SK-N-MC (cell line): ENCODE results near the gene SEL1L2.

Source experiments
- DNase-seq: peaks from one replicate; pipeline ENCODE4 v3.0.0-alpha.2; 2011; ENCODE audit warnings: low read depth, low spot score
- H3K27ac ChIP-seq: fragments of 200-600 bp; sonication (generic); 2 replicates; pipeline ENCODE4 v1.5.1; 2016; ENCODE audit warnings: mixed run types
- H3K36me3 ChIP-seq: fragments of 200-600 bp; sonication (generic); 2 replicates; pipeline ENCODE4 v1.6.1; 2017; ENCODE audit warnings: antibody characterized with exemption, low read length, mixed read lengths; ENCODE audit not compliant: insufficient read depth
- H3K4me3 ChIP-seq: fragments of 200-600 bp; sonication (generic); 2 replicates; pipeline ENCODE4 v1.5.1; 2016
- H3K9ac ChIP-seq: fragments of 200-600 bp; sonication (generic); 2 replicates; pipeline ENCODE4 v1.8.0; 2017; ENCODE audit warnings: mixed run types, mixed read lengths; ENCODE audit not compliant: insufficient read length
- H3K9me3 ChIP-seq: fragments of 200-600 bp; sonication (generic); 2 replicates; pipeline ENCODE4 v1.6.1; 2017; ENCODE audit warnings: low read depth, mild to moderate bottlenecking, antibody characterized with exemption, low read length, moderate library complexity, mixed read lengths
- EZH2 ChIP-seq: fragments of 200-600 bp; sonication (generic); IDR thresholded peaks from one replicate; pipeline ENCODE4 v1.6.1; 2017; ENCODE audit warnings: antibody characterized with exemption
- FOXP2 ChIP-seq: optimal IDR thresholded peaks from 2 replicates; pipeline ENCODE3; 2011; ENCODE audit warnings: mild to moderate bottlenecking, moderate library complexity; ENCODE audit not compliant: insufficient read depth; ENCODE audit errors: extremely low read length, control extremely low read depth
- POLR2AphosphoS5 ChIP-seq: IDR thresholded peaks from 2 replicates; pipeline ENCODE4 v1.6.1; 2012; ENCODE audit warnings: mild to moderate bottlenecking, low read depth, low read length, borderline replicate concordance

The SEL1L2 gene

DNA sequence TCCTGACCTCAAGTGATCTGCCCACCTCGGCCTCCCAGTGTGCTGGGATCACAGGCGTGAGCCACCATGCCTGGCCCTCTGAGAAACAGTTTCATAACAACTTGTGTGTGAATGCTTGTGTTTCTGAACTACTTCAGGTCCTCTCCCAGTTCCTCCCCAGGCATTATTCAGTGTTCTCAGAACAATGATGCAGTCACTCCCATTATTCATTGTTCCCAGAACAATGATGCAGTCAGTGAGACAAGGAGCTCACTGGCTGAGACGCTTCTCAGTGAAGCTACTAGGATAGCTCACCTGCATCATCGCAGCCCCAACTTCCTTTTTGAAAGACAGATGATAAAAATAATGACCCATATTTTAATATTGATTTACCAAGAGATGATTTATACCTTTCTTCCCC, 134.1 kb downstream of the SEL1L2 start:
- Histone ChIP-seq H3K9me3 (no peaks in the 10 kb centered on the region), H3K9ac (no peak overlapping the region), H3K27ac (no peak overlapping the region), H3K4me3 (no peak overlapping the region), H3K36me3 (no peaks in the 10 kb centered on the region)
- no peak for TF ChIP-seq EZH2
- no peak for DNase-seq

DNA sequence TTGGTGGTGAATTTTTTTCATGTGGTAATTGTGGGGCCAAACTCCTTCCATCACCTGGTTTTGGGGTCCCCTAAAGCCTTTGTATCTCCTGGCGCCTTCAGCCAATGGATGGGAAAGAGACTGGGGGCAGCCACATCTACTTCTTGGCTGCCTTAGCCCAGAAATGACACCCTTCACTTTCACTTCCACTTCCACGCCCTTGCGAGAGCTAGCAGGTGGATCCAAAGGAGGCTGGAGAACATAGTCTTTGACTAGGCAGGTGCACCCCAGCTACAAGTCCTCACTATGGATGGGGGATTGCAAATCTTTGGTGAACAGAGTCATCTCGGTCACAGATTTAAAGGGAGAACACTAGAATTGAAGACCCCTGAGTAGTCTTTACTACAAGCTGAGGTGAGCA, 134.8 kb downstream of the SEL1L2 start:
- TF ChIP-seq EZH2 (no peak), FOXP2 (no peak), POLR2AphosphoS5 (no peak)
- Histone ChIP-seq H3K36me3 (no peaks in the 10 kb centered on the region), H3K27ac (no peak overlapping the region), H3K9me3 (no peaks in the 10 kb centered on the region), H3K9ac (no peak overlapping the region), H3K4me3 (no peak overlapping the region)
- no peak for DNase-seq

DNA sequence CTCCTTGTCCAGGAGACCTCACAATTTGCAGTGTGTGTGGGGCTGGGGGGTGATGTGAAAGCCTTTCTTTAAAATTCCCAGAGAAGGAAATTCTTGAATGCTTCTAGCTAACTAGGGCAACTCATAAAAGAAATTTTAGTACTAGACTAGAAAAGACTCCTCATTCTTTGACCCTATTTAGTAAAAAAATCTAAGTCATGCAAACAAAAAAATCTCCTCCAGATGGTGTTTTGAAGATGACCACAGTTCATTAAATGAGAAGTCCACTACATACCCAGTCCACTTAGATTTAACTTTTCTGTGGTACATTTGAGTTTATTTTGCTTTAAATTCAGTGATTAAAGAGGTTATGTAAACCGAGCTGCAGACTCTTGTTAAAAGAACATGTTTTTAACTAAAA, 138.1 kb downstream of the SEL1L2 start:
- Histone ChIP-seq H3K9ac (no peak overlapping the region), H3K36me3 (no peaks in the 10 kb centered on the region), H3K9me3 (no peaks in the 10 kb centered on the region), H3K27ac (no peak overlapping the region), H3K4me3 (no peak overlapping the region)
- no peak for DNase-seq
- TF ChIP-seq POLR2AphosphoS5 = no peak
- TF ChIP-seq EZH2 = no peak
- no peak for TF ChIP-seq FOXP2

DNA sequence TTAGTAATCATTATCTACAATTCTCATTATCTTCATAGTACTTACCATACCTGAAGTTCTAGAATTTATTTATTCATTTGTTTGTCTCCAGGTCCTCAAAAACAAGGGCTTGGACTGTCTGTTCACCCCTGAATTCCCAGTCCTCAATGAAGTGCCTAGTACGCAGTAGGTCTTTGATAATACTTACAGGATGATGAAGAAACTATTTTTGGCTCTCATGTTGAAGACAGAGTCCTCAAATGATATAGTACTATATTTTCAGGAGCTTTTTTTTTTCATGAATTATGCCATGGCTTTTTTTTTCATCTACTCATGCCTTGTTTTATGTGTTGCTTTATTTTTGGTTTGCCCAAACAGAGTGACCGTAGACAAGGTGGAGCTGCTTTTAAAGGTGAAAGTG, 139.1 kb downstream of the SEL1L2 start:
- no peak overlapping the region for H3K27ac ChIP-seq
- H3K9ac ChIP-seq = no peak overlapping the region
- H3K36me3 ChIP-seq = no peaks in the 10 kb centered on the region
- DNase-seq = no peak
- TF ChIP-seq POLR2AphosphoS5 = no peak
- no peak for TF ChIP-seq EZH2
- TF ChIP-seq FOXP2 = no peak
- no peak overlapping the region for H3K4me3 ChIP-seq
- no peaks in the 10 kb centered on the region for H3K9me3 ChIP-seq

DNA sequence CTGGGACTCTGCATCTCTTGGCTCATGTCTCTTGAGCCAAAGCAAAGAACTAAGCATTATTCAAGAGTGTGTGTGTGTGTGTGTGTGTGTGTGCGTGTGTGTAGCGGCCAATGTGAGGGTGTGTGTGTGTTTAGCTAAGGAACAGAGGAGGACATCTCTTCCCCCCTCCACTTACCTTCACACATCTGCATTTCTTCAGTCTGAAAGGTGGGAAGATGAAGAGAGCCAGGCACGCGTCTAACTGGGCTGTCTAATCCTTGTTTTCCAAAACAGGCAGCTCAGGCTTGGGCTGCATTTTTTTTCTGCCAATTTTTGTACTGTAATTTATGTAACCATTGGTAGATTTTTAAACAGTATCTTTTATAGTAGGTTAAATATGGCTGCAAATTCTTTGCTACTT, 146.1 kb downstream of the SEL1L2 start:
- H3K9me3 ChIP-seq = no peaks in the 10 kb centered on the region
- no peak overlapping the region for H3K9ac ChIP-seq
- DNase-seq = no peak
- H3K4me3 ChIP-seq = no peak overlapping the region
- no peak overlapping the region for H3K27ac ChIP-seq
- TF ChIP-seq EZH2 = no peak
- TF ChIP-seq POLR2AphosphoS5 = no peak
- no peak for TF ChIP-seq FOXP2
- no peaks in the 10 kb centered on the region for H3K36me3 ChIP-seq

DNA sequence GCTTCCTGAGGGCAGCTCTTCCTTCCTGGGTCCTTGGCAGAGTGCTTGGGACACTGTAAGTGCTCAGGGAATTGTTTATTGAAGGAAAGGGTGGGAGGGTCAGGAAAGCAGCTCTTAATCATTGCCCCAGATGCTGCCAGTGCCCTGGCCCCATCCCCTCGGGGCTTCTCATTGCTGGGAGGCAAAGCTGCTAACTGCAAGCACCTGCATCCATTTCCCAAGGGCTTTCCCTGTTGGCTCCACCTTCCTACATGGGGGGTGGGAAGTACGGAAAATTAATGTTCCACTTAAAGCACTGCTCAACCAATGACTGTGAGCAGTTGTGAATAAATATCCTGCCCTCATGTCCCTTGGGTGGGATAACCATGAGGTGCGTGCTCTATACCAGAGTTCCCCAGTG, 149.2 kb downstream of the SEL1L2 start:
- DNase-seq = no peak
- Histone ChIP-seq H3K9me3 (no peaks in the 10 kb centered on the region), H3K27ac (no peak overlapping the region), H3K4me3 (no peak overlapping the region), H3K36me3 (no peaks in the 10 kb centered on the region), H3K9ac (no peak overlapping the region)
- TF ChIP-seq EZH2 (no peak), POLR2AphosphoS5 (no peak), FOXP2 (no peak)

DNA sequence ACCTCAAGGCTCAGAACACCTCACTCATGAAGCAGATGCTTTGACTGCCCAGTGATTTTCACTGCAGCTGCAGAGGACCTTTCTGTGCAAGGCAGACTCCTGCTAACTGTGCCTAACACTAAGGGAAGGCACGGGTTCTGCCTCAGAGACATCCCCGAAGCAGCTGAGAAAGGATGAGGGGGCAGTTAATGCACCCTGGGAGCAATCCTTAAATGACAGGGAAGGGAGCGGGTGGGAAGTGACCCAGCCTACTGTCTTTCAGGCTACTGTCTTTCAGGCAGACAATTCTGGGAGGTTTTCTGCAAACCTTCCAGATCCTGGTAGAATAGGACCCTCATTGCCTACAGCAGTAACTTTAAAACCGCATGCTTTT, 150.3 kb downstream of the SEL1L2 start:
- TF ChIP-seq POLR2AphosphoS5 (no peak), EZH2 (no peak), FOXP2 (no peak)
- Histone ChIP-seq H3K4me3 (no peak overlapping the region), H3K36me3 (no peaks in the 10 kb centered on the region), H3K27ac (no peak overlapping the region), H3K9me3 (no peaks in the 10 kb centered on the region), H3K9ac (no peak overlapping the region)
- no peak for DNase-seq

DNA sequence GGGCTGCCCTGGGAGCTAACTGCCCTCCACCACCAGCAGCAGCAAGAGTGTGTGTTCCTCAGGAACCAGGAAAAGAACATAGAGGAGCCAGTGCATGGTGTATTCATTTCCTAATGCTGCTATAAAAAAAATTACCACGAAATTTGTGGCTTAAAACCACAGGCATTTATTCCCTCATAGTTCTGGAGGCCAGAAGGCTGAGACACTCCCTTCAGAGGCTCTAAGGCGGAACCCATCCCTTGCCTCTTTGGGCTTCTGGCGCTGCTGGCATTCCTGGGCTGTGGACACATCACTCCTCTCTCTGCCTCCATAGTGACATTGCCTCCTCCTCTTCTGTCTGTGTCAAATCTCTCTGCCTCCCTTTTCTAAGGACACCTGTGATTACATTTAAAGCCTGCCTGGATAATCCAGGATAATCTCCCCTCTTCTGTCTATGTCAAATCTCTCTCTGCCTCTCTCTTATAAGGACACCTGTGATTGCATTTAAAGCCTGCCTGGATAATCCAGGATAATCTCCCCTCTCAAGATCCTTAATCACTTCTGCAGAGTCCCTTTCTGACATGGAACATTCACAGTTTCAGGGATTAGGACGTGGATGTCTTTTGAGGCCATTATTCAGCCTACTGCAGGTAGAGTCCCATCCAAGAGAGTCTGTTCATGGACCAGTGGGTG, 150.9 kb downstream of the SEL1L2 start:
- Histone ChIP-seq H3K36me3 (no peaks in the 10 kb centered on the region), H3K27ac (no peak overlapping the region), H3K9me3 (no peaks in the 10 kb centered on the region), H3K4me3 (no peak overlapping the region), H3K9ac (no peak overlapping the region)
- DNase-seq = no peak
- no peak for TF ChIP-seq EZH2
- no peak for TF ChIP-seq FOXP2
- no peak for TF ChIP-seq POLR2AphosphoS5

DNA sequence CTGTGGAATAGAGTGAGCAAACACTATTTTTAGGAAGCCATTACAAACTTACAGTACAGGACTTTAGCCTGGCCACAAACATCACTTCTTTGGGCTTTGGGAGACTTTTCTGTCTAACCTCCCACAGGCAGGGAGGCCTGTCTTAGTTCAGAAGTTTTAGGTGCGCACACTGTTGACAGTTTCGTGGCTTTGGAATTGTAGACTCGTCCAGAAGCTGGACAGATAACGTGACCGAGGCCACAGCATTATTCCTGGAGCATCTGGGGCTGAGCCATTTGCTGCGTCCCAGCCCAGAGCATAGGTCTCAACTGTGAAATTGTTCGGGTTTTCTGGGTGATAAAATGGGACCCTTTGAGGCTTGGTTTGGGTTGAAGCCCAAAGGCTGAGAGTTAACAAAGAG, 151.8 kb downstream of the SEL1L2 start:
- TF ChIP-seq EZH2 (no peak), FOXP2 (no peak), POLR2AphosphoS5 (no peak)
- no peaks in the 10 kb centered on the region for H3K36me3 ChIP-seq
- H3K4me3 ChIP-seq = no peak overlapping the region
- no peaks in the 10 kb centered on the region for H3K9me3 ChIP-seq
- no peak for DNase-seq
- H3K9ac ChIP-seq = no peak overlapping the region
- no peak overlapping the region for H3K27ac ChIP-seq

DNA sequence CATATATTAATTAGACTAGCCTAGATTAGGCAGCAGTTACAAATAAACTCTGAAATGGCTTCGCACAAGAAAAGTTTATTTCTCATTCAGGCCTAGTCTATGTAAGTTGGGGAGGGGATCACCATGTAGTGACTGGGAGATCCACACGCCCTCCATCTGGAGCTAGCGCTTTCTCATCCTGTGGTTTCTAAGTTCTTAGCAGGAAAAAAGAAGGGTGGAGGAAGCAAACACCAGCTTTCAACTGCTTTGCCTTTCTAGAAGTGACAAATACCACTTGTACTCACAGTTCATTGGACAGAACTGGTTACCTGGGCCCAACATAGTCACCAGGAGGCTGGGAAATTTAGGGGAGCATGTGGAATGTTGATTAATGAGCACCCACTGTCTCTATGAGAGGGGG, 158.9 kb downstream of the SEL1L2 start:
- Histone ChIP-seq H3K9ac (no peak overlapping the region), H3K36me3 (no peaks in the 10 kb centered on the region), H3K9me3 (no peaks in the 10 kb centered on the region), H3K27ac (no peak overlapping the region), H3K4me3 (no peak overlapping the region)
- no peak for DNase-seq
- TF ChIP-seq POLR2AphosphoS5 (no peak), FOXP2 (no peak), EZH2 (no peak)
